DND-41 (cell line): ENCODE results near the gene IFIT2.

ENCODE experiments used
- ATAC-seq: fragments of 200-7000 bp; cut with Tn5 transposase; 3 replicates; pipeline ENCODE4 v1.9.1; 2021; ENCODE audit warnings: low read depth; ENCODE audit not compliant: insufficient read depth
- DNase-seq: peaks from one replicate; pipeline ENCODE4 v3.0.0-alpha.2; 2020
- H2AFZ ChIP-seq: 2 replicates; pipeline ENCODE4 v1.6.0; 2012; ENCODE audit warnings: low read depth, low read length
- H3K27ac ChIP-seq: 2 replicates; pipeline ENCODE4 v1.5.1; 2012; ENCODE audit warnings: low read length, inconsistent platforms
- H3K27me3 ChIP-seq: fragments of 200-600 bp; sonication (generic); 2 replicates; pipeline ENCODE4 v1.6.0; 2012; ENCODE audit warnings: low read length, mild to moderate bottlenecking, inconsistent platforms; ENCODE audit not compliant: insufficient read depth, poor library complexity
- H3K36me3 ChIP-seq: 2 replicates; pipeline ENCODE4 v1.5.1; 2012; ENCODE audit warnings: low read length, inconsistent platforms; ENCODE audit not compliant: insufficient read depth
- H3K4me1 ChIP-seq: 2 replicates; pipeline ENCODE4 v1.5.1; 2012; ENCODE audit warnings: mild to moderate bottlenecking, low read length; ENCODE audit not compliant: insufficient read depth
- H3K4me2 ChIP-seq: 2 replicates; pipeline ENCODE4 v1.6.0; 2012; ENCODE audit warnings: mild to moderate bottlenecking, moderate library complexity, low read length, inconsistent platforms; ENCODE audit not compliant: insufficient read depth
- H3K4me3 ChIP-seq, 2 experiments: fragments of 200-600 bp in 1 of 2; shearing (Covaris generic) in 1 of 2; 2 replicates each; pipeline ENCODE4 v1.5.1; 2012 to 2016; ENCODE audit warnings: inconsistent platforms in 2 of 2, low read length in 2 of 2, mild to moderate bottlenecking in 2 of 2, low read depth in 1 of 2, moderate library complexity in 1 of 2
- H3K79me2 ChIP-seq: 2 replicates; pipeline ENCODE4 v1.6.0; 2012; ENCODE audit warnings: low read length, inconsistent platforms; ENCODE audit not compliant: insufficient read depth
- H3K9ac ChIP-seq: 2 replicates; pipeline ENCODE4 v1.6.0; 2012; ENCODE audit warnings: low read depth, mild to moderate bottlenecking, inconsistent platforms, low read length, moderate library complexity
- H3K9me3 ChIP-seq: 2 replicates; pipeline ENCODE4 v1.5.1; 2012; ENCODE audit warnings: low read length, moderate library complexity, mild to moderate bottlenecking, inconsistent platforms; ENCODE audit not compliant: insufficient read depth, severe bottlenecking
- H4K20me1 ChIP-seq: 2 replicates; pipeline ENCODE4 v1.6.0; 2012; ENCODE audit warnings: low read length; ENCODE audit not compliant: insufficient read depth
- EZH2 ChIP-seq: IDR thresholded peaks from 3 replicates; pipeline ENCODE4 v1.6.1; 2012; ENCODE audit warnings: borderline replicate concordance, low read depth, mild to moderate bottlenecking, moderate library complexity, low read length, inconsistent platforms; ENCODE audit not compliant: severe bottlenecking
- TF ChIP-seq, protein P1 (sequence below): IDR thresholded peaks from 2 replicates; pipeline ENCODE4 v1.5.1; 2012; ENCODE audit warnings: borderline replicate concordance, low read length, moderate library complexity, mild to moderate bottlenecking; ENCODE audit not compliant: poor library complexity, severe bottlenecking; ENCODE audit errors: extremely low read depth

The IFIT2 gene

GRCh38 chr10:89304446-89304845 lies 2.6 kb downstream of the IFIT2 start:
- Histone ChIP-seq H3K27ac (no peak overlapping the region), H3K36me3 (peaks cover 10% of the 10 kb centered on the region; the same call in 1 of the 2 replicates), H3K9me3 (no peaks in the 10 kb centered on the region), H3K27me3 (no peaks in the 10 kb centered on the region), H3K4me3 (no peak overlapping the region), H3K4me2 (no peak overlapping the region), H4K20me1 (no peaks in the 10 kb centered on the region), H3K4me1 (peaks cover 33% of the 10 kb centered on the region), H3K9ac (no peak overlapping the region), H2AFZ (no peak overlapping the region), H3K79me2 (peaks cover 3% of the 10 kb centered on the region; the same call in 1 of the 2 replicates)
- TF ChIP-seq EZH2: no peak
- TF ChIP-seq, protein P1, sequence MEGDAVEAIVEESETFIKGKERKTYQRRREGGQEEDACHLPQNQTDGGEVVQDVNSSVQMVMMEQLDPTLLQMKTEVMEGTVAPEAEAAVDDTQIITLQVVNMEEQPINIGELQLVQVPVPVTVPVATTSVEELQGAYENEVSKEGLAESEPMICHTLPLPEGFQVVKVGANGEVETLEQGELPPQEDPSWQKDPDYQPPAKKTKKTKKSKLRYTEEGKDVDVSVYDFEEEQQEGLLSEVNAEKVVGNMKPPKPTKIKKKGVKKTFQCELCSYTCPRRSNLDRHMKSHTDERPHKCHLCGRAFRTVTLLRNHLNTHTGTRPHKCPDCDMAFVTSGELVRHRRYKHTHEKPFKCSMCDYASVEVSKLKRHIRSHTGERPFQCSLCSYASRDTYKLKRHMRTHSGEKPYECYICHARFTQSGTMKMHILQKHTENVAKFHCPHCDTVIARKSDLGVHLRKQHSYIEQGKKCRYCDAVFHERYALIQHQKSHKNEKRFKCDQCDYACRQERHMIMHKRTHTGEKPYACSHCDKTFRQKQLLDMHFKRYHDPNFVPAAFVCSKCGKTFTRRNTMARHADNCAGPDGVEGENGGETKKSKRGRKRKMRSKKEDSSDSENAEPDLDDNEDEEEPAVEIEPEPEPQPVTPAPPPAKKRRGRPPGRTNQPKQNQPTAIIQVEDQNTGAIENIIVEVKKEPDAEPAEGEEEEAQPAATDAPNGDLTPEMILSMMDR: no peak
- ATAC-seq (no peak), DNase-seq (no peak)

GRCh38 chr10:89304925-89305324 lies 3.1 kb downstream of the IFIT2 start:
- ATAC-seq: no peak
- DNase-seq: no peak
- H3K27me3 ChIP-seq: no peaks in the 10 kb centered on the region
- H2AFZ ChIP-seq: no peak overlapping the region
- peaks cover 33% of the 10 kb centered on the region for H3K4me1 ChIP-seq
- no peak overlapping the region for H3K27ac ChIP-seq
- no peak overlapping the region for H3K4me2 ChIP-seq
- no peak for TF ChIP-seq EZH2
- TF ChIP-seq, protein P1: no peak
- no peak overlapping the region for H3K9ac ChIP-seq
- no peaks in the 10 kb centered on the region for H3K9me3 ChIP-seq
- H3K79me2 ChIP-seq: peaks cover 3% of the 10 kb centered on the region; the same call in 1 of the 2 replicates
- H3K36me3 ChIP-seq: peaks cover 10% of the 10 kb centered on the region; the same call in 1 of the 2 replicates
- H3K4me3 ChIP-seq: no peak overlapping the region
- H4K20me1 ChIP-seq: no peaks in the 10 kb centered on the region

GRCh38 chr10:89305766-89306433 lies 4.1 kb downstream of the IFIT2 start:
- Histone ChIP-seq H3K9me3 (no peaks in the 10 kb centered on the region), H3K4me1 (peaks cover 26% of the 10 kb centered on the region), H2AFZ (no peak overlapping the region), H3K36me3 (peaks cover 10% of the 10 kb centered on the region; the same call in 1 of the 2 replicates), H3K79me2 (peaks cover 3% of the 10 kb centered on the region; the same call in 1 of the 2 replicates), H3K27me3 (no peaks in the 10 kb centered on the region), H4K20me1 (no peaks in the 10 kb centered on the region), H3K27ac (no peak overlapping the region), H3K4me3 (no peak overlapping the region), H3K9ac (no peak overlapping the region), H3K4me2 (no peak overlapping the region)
- DNase-seq (no peak), ATAC-seq (no peak)
- no peak for TF ChIP-seq EZH2
- TF ChIP-seq, protein P1: no peak
